Sigmoid colon (tissue), 4 donors: ENCODE data around the gene GLIS1.

Source experiments
- EP300 ChIP-seq, 4 donors: sonication (generic); formaldehyde crosslinking; IDR thresholded peaks; one replicate each; pipeline ENCODE4 v1.6.1; 2017; ENCODE audit warnings: antibody characterized with exemption in 4 of 4
- POLR2A ChIP-seq, 2 donors: fragments of 450-650 bp; IDR thresholded peaks; one replicate each; pipeline ENCODE4 v1.6.1; 2016; ENCODE audit warnings: antibody characterized with exemption in 2 of 2, mild to moderate bottlenecking in 2 of 2, moderate library complexity in 2 of 2
- POLR2AphosphoS5 ChIP-seq, 4 donors: sonication (generic); formaldehyde crosslinking; IDR thresholded peaks; one replicate each; pipeline ENCODE4 v1.6.1; 2017; ENCODE audit warnings: antibody characterized with exemption in 4 of 4
- TF ChIP-seq, protein P1 (sequence below), 4 experiments: fragments of 450-650 bp in 3 of 4; fragments of 200-600 bp in 1 of 4; IDR thresholded peaks; one replicate each; pipeline ENCODE4 v1.5.1; 2016 to 2019; ENCODE audit warnings: antibody characterized with exemption in 4 of 4, mild to moderate bottlenecking in 3 of 4, moderate library complexity in 2 of 4

DNA sequence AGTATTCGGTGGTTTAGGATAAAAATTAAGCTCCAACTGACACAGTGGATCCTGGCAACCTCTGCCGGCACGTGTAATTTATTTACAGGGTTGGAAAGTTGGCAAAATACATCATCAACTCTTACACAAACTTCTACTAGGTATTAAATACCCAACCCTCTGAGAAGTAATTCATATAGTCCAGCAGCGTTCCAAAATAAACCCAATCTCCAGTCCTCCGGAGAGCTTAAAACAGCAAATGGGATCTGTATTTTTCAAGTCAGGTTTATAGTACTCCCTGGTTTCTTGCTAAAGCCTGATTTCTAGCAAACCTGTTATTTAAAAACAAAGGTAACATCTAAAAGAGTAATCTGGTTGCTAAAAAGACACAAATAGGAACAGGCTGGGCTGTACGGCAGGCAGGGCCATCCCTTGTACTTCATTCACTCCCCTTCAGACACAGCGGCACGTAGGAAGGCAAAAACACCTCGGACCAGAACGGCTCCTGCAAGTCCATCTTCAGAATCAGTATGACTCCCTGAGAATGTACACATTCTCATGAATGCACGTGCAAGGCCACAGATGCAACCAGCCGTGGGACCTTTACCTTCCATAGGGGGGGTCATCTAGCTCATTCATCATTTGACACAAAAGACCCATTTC lies 8.6 kb downstream of the GLIS1 start:
- TF ChIP-seq, protein P1, sequence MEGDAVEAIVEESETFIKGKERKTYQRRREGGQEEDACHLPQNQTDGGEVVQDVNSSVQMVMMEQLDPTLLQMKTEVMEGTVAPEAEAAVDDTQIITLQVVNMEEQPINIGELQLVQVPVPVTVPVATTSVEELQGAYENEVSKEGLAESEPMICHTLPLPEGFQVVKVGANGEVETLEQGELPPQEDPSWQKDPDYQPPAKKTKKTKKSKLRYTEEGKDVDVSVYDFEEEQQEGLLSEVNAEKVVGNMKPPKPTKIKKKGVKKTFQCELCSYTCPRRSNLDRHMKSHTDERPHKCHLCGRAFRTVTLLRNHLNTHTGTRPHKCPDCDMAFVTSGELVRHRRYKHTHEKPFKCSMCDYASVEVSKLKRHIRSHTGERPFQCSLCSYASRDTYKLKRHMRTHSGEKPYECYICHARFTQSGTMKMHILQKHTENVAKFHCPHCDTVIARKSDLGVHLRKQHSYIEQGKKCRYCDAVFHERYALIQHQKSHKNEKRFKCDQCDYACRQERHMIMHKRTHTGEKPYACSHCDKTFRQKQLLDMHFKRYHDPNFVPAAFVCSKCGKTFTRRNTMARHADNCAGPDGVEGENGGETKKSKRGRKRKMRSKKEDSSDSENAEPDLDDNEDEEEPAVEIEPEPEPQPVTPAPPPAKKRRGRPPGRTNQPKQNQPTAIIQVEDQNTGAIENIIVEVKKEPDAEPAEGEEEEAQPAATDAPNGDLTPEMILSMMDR (IDR thresholded peaks at IDR 0.05), result no peak
- TF ChIP-seq POLR2A (IDR thresholded peaks at IDR 0.05) (no peak), POLR2AphosphoS5 (IDR thresholded peaks at IDR 0.05) (no peak), EP300 (IDR thresholded peaks at IDR 0.05) (no peak)
